GM18520 (cell line): ENCODE data around the gene ENPP3.

Experiments used
- ATAC-seq: cut with Tn5 transposase; IDR thresholded peaks from one replicate; pipeline ENCODE4 v1.9.1; 2021; ENCODE audit not compliant: unreplicated experiment

ENPP3 gene

DNA sequence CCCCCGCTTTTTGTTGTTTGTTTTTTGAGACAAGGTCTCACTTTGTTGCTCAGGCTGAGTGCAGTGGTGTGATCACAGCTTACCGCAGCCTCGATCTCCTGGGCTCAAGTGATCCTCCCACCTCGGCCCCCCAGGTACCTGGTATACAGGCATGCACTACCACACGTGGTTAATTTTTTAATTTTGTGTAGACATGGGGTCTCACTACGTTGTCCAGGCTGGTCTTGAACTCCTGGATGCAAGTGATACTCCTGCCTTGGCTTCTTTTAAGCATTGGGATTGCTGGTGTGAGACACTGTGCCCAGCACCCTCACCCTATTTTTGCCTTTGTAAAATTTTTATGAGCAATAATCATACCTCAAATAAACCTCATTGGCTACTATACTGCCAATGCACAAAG lies 5.5 kb downstream of the ENPP3 start:
- no peak for ATAC-seq

DNA sequence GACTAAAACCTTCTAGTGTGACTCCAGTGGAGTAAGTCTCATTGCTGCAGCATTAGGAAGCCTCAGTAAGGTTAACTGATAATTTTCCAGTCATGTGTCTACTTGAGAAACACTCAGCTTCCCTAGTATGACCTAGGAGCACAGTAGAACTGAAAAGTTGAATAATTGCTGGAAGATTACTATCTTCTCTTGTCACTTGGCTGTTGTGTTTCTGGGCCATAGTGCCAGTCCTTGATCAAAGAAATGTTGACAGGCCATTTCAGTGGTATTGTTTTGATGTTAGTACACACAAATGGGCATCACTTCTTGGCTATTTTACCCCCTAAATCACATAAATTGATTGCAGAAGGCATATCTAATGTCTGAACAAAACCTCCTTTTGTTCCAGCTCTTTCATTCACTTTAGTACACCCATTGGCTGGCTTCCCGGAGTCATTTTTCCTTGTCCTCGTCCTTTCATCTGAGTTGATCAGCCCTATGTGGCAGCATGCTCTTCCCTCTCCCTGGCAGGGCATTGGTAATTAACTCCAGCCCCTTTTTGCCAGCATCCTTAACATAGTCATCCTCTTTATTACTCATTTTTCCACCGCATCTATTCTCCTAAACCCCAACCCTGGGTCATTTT lies 6.0 kb downstream of the ENPP3 start:
- no peak for ATAC-seq

DNA sequence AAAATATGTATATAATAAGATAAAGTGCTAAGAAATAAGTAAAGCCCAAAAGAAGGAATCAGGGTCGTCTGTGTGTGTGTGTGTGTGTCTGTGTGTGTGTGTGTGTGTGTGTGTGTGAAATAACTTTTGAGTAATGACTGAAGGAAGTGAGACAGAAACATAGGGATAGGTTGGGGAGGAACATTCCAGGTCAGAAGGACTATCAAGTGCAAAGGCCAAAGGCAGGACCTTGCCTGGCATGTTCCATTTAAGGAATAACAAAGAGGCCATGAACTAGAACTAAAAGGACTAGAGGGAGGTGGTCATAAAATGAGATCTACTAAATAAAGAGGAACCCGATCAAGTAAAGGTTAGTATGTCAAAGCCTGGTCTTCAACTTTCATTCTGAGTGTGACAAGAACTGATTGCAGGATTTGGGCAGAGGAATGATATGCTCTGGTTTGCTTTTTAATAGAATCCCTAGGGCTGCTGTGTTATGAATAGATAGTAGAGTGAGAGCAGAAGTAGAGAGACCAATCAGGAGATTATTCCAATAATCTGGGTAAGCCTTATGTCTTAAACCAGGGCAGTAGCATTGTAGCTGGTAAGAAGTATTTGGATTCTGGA lies 6.9 kb downstream of the ENPP3 start:
- no peak for ATAC-seq

DNA sequence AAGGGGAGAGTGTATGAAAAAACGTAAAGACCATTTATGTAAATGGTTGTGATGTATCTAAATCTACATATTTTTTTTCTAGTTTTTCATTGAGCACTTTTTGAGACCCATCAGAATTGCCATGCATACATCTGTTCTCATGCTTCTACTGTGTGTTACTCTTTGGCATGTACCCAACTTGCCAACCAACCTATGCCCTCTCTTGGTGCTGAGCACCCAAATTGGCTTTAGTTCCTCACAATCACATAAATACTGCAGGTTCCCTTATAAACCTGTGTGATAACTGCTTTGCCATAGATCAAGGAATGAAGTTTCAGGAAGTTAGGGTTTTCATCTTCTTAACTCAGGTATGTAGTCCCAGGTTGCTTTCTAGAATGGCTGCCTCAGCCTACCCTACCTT lies 7.8 kb downstream of the ENPP3 start:
- no peak for ATAC-seq

DNA sequence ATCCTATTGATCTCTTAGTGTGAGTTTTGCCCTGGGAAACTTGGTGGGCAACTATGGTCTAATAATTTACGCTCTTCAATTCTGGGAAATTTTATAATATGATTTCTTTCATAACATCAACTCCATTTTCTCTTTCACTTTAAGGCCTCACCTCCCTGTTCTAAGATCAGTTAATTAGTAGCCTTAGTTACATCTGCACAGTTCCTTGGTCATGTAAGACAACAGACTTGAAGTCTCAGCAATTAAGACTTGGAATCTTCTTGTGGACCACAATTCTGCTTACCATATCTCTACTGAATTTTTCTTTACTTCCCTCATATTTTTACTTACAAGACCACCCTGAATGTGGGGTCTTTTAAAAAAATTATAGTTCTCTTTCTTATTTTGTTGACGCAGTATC lies 8.7 kb downstream of the ENPP3 start:
- ATAC-seq: no peak

DNA sequence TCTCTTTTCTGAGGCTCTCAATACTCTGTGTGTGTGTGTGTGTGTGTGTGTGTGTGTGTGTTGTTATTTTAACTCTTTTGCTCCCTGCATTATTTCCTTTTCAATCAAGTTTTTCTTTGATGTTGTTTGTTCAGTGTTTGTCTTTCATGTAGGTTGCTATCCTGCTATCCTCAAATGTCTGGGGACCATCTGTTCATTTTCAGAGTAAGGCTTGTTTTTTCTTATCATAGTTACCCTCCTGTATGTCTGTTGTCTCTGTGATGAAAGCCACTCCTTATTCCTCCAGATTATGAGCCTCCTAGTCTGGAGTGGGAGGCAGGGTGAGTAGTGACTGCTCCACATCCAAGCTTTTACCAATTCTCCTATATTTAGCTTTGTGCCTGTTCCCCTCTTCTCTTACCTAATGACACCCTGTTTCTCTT lies 9.2 kb downstream of the ENPP3 start:
- ATAC-seq: no peak

DNA sequence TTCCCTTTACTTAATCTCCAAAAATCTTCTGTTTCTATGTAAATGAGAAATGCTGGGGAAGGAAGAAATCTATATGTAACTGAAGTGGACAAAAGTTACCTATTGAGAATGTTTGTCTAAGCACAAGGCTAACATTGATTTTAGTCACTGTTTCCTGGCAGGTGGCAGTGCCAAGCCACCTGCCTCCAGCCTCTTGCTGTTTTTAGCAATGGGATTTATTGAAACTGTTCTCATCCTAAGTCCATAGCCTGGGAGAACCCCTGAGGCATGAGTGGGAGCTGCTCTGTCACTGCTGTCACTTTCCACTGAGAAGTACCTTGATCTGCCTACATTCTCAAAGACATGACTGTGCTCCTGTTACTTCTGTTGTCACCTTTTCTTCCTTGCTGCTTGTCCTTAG lies 14.7 kb downstream of the ENPP3 start:
- ATAC-seq: no peak

DNA sequence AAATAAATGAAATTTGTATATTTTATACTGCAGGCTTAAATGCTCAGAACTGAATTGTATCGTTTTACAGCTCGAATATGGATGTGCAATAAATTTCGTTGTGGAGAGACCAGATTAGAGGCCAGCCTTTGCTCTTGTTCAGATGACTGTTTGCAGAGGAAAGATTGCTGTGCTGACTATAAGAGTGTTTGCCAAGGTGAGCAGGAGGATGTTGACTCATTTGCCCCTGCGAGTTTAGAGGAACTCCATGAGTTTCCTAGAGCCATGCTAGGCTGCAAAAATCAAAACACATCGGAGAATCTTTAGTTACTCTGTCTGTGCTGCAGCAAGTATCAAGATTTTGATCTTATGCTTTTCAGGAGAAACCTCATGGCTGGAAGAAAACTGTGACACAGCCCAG lies 15.4 kb downstream of the ENPP3 start:
- no peak for ATAC-seq

DNA sequence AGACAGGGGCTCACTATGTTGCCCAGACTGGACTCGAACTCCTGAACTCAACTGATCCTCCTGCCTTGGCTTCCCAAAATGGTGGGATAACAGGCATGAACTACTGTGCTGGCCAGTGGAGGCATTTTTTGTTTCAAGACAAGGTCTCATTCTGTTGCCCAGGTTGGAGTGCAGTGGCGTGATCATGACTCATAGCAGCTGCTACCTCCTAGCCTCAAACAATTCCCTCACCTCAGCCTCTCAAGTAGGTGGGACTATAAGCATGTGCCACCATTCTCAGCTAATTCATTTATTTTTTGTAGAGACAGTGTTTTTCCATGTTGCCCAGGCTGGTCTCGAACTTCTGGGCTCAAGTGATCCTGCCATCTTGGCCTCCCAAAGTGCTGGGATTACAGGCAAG lies 17.2 kb downstream of the ENPP3 start:
- ATAC-seq: no peak

DNA sequence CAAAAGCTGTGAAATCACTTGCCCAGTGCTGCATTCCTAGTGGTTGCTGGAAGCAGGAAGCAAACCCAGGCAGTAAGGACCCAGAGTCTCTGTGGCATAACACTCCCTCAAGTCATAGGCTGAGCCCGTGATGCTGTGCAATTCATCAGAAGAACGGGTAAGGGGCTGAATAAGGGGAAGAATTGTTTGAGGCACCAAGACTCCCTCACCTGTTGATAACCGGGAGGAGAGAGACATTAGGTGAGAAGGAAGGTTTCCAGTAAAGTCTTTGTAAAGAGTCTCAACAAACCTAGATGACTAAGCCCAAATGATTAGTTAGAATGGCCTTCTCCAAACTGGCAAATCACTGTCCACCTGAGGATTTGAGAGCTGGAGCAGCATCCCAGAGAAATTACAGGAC lies 18.3 kb downstream of the ENPP3 start:
- no peak for ATAC-seq

DNA sequence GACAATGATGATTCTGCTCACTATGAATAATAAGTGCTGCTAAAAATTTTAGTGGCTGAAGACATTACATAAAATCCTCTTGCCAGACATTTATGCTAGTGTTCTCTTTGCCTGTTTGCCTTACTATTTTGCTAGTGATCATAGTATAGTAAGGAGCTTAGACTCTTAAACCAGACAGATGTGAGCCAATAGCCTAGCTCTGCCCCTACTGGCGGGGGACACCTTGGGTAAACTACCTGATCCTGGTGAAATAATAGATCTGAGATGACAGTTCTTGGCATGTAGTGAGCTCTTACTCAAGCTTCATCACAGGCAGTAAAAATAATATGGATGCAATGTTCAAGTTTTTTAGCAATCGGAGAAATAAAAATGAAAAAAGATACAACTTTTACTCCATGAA lies 18.8 kb downstream of the ENPP3 start:
- no peak for ATAC-seq

DNA sequence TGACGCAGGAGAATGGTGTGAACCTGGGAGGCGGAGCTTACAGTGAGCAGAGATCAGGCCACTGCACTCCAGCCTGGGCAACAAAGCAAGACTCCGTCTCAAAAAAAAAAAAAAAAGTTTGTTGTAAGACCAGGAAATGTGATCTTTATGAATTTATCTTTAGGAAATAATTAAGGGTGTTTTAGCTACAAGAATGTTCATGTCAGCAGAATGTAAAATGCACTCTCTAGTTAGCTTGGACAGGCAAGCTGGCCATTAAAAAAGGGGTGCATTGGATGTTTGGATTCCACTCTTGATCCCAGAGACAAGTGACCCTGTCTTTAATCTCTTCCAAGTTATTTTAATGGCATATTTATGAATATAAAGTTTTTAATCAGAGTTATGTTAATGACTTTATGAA lies 19.6 kb downstream of the ENPP3 start:
- ATAC-seq: no peak

DNA sequence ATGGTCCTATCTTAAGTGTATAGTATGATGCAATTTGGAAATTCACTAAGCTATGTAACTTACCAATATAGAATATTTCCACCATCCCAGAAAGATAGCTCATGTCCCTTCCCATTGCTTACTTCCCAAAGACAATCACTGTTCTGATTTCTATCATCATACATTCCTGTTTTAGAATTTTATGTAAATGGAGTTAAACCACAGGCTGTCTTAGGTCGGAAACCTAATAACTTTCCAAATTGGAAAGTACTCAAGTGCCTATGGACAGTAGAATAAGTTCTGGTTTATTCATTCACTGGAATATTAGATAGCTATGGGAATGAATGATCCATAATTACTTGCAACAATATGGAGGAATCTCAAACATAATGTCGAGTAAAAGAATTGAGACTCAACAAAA lies 20.1 kb downstream of the ENPP3 start:
- no peak for ATAC-seq

DNA sequence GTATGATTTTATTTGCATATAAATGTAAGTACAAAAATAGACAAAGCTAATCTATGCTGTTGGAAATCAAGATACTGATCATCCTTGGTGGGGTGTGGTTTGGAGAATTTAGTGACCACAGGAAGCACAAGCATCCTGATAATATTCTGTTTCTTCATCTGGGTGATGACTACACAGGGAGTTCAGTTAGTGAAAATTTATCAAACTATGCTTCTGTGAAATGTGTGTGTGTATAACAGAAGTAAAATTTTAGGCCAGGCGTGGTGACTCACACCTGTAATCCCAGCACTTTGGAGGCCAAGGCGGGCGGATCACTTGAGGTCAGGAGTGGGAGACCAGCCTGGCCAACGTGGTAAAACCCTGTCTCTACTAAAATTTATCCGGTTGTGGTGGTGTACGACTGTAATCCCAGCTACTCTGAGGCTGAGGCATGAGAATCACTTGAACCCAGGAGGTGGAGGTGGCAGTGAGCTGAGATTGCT lies 20.6 kb downstream of the ENPP3 start:
- no peak for ATAC-seq

DNA sequence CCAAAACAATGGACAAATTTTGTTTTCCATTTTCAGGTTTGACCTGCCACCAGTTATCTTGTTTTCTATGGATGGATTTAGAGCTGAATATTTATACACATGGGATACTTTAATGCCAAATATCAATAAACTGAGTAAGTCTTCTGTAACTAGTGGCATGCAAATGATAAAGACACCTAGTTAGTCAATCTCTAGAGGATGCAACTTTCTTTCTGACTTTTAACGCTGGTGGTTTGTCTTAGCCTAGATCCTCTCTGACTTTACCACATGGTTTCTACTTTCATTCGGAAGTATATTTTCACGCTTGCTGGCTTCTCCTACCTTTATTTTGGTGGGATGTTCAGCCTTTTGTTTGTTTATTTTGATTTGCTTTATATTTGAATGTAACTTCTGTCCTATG lies 21.2 kb downstream of the ENPP3 start:
- no peak for ATAC-seq

DNA sequence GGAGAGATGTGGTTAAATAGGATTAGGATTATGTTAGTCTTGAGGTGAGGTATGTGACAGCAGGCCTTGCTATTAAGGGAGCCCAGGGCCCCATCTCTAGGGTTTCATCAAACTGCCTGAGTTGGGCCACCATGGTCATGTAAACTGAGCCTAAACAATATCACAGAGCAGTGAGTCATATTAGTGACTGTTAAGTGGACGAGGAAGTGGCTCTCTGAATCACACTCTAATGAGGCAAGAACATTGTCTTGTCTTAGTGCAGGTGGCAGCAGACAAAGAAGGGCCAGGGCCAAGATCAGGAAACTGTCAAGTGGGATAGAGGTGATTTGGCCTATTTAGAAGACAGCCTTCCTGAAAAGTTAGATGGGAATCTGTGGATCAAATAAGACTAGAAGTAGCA lies 23.1 kb downstream of the ENPP3 start:
- ATAC-seq: no peak

DNA sequence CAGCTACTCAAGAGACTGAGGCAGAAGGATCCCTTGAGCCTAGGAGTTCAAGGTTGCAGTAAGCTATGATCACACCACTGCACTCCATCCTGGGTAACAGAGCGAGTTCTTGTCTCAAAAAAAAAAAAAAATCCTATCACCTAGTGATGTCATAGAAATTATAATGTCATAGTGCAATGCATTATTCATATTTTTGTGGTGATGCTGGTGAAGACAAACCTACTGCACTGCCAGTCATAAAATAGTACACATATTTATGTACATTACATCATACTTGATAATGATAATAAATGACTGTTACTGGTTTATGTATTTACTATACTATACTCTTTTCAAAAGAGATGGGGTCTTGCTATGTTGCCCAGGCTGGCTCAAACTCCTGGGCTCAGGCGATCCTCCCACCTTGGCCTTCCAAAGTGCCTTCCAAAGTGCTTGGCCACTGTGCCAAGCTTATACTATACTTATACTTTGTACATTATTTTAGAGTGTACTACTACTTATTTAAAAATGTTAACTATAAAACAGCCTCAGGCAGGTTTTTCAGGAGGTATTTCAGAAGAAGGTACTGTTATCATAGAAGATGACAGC lies 26.6 kb downstream of the ENPP3 start:
- no peak for ATAC-seq

DNA sequence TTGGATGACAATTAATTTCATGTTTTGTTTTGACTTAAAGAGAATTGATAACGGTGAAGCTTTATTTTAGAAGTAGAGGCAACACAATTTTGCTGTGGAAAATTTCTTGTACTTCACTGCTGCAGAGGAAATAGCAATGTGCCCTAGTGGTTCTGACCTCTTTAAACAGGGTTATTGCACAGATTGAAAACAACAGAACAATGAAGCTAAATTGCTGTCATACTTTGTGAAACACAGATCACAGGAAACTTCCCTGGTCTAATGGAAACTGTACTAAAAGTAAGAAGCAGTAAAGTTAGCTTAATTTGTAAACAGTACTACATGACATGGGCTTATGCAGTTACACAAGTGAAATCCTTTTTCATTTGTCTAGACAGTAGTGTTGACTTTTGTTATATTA lies 32.8 kb downstream of the ENPP3 start:
- no peak for ATAC-seq

DNA sequence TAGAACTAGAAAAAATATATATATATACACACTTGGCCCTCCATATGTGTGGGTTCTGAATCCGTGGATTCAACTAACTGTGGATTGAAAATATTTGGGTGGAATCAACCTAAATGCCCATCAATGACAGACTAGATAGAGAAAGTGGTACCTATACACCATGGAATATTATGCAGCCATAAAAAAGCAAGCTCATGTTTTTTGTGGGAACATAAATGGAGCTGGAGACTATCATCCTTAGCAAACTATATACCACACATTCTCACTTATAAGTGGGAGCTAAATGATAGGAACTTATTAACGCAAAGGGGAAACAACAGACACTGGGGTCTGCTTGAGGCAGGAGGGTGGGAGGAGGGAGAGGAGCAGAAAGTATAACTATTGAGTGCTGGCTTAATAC lies 36.1 kb downstream of the ENPP3 start:
- ATAC-seq: no peak

DNA sequence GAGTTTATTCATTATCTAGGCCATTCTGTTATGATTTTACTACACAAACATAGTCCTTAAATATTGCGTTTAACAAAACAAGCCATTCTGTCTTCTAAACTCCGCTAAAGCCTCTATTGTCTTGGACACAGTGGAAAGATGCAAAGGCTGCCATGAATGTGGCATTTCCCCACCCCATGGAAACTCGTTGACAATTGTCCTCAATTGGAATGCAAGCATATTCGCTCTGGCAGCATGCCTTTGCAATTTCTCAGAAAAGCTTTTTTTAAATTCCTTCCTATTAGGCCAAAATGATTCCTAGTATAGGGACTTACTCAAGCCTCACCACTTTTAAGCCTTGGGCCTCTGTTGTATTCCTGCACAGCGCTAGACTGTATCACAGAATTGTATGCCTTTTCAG lies 41.3 kb downstream of the ENPP3 start:
- ATAC-seq: no peak

DNA sequence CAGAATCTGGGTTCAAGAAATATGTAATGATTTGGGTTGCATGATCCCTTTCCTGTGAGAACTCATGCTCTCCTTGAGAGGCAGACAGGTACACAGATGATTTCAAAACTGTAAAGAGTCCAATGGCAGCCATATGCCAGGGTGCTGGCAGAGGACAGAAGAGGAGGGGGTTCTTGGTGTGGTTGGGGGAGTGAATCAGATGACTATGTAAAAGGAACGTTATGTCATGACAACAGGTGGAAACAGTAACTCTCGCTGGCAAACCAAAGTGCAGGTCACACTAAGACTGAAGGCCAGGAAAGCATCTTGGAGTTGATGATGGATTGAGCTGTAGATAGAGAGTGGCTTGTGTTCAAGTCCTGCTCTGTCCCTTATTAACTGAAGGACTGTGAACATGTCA lies 43.8 kb downstream of the ENPP3 start:
- ATAC-seq: no peak

DNA sequence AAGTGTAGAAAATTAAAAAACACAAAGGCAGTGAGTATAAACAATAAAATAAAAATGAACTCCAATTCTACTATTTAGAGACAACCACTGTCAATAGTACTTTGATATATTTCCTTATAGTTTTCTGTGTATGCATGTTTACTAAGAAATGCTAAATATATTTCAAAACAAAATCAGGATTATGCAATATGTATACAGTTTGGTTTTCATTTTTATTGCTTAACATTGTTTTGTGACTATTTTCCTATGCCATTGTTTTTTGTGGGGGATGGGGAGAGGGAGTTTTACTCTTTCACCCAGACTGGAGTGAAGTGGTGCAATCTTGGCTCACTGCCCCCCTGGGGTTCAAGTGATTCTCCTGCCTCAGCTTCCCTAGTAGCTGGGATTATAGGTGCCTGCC lies 44.5 kb downstream of the ENPP3 start:
- no peak for ATAC-seq

DNA sequence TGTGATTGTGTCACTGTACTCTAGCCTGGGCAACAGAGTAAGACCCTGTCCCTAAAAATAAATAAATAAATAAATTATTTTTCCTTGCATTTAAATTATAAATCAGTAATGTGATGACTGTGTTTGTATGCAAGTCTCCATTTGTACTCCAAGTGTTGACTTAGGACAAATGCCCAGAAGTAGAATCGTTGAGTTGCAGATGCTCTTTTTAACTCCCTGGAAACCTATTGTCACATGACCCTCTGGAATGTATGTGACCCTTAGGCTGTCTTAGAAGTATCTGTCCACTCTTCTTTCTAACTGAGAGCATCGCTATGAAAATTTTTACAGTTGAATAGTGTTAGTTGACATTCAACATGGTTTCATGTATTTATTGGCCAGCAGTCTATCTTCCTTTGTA lies 45.3 kb downstream of the ENPP3 start:
- ATAC-seq: no peak
